Measurements from ENCODE around the gene FGF14. TPM values are rescaled to one million over a fixed set of nuclear protein-coding genes. Genes with fewer than 3 reads are reported as not detected.

Gene FGF14
- polyA plus RNA-seq, 1 of the 3 experiments (the other 2 are of a cell fraction) = 0.20 TPM

DNA sequence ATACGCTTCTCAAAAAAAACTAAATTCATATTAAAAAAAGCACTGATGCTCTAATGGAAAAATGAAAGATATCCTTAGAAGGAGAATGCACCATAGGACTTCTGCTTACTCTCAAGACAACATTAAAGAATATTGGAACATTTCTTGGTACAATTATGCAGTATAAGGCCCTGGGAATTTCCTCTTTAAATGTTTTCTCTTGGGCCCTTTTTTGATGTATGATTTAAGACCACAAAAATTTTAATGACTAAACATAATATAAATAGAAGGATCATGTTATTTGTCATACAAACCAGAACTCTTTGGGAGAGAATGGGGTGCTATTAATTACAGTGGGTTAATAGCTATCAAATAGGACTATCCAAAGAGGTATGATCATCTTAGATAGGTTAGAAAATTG is 403.7 kb downstream of the FGF14 start:
- no peak overlapping the region for H2AFZ ChIP-seq (ENCODE audit: low read depth)
- no peak for TF ChIP-seq RXRA (IDR thresholded peaks at IDR 0.05; ENCODE audit: borderline replicate concordance, low read depth)
- no peak for TF ChIP-seq ELF1 (IDR thresholded peaks at IDR 0.05)
- TF ChIP-seq GABPA (IDR thresholded peaks at IDR 0.05; ENCODE audit: low read depth) = no peak
- TF ChIP-seq, protein P1, sequence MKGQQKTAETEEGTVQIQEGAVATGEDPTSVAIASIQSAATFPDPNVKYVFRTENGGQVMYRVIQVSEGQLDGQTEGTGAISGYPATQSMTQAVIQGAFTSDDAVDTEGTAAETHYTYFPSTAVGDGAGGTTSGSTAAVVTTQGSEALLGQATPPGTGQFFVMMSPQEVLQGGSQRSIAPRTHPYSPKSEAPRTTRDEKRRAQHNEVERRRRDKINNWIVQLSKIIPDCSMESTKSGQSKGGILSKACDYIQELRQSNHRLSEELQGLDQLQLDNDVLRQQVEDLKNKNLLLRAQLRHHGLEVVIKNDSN (IDR thresholded peaks at IDR 0.05; ENCODE audit: borderline replicate concordance, low read depth) = no peak
- TF ChIP-seq MEF2A (IDR thresholded peaks at IDR 0.05; ENCODE audit: borderline replicate concordance, low read depth) = no peak
- TF ChIP-seq FOSL2 (IDR thresholded peaks at IDR 0.05; ENCODE audit: borderline replicate concordance, low read depth) = no peak
- TF ChIP-seq RCOR1 (IDR thresholded peaks at IDR 0.05; ENCODE audit: low read length) = no peak
- TF ChIP-seq MXI1 (IDR thresholded peaks at IDR 0.05; ENCODE audit: low read depth, low read length) = no peak
- no peak for TF ChIP-seq RFX5 (IDR thresholded peaks at IDR 0.05; ENCODE audit: low read length)
- TF ChIP-seq NRF1 (IDR thresholded peaks at IDR 0.05; ENCODE audit: low read depth, low read length) = no peak
- TF ChIP-seq TAF1 (IDR thresholded peaks at IDR 0.05; ENCODE audit: borderline replicate concordance, low read depth, low read length) = no peak
- TF ChIP-seq, protein P2, sequence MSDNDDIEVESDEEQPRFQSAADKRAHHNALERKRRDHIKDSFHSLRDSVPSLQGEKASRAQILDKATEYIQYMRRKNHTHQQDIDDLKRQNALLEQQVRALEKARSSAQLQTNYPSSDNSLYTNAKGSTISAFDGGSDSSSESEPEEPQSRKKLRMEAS (IDR thresholded peaks at IDR 0.05; ENCODE audit: low read depth) = no peak
- TF ChIP-seq FOXJ3 (CRISPR knock-in tag; IDR thresholded peaks at IDR 0.05) = no peak
- no peak for TF ChIP-seq JUND (IDR thresholded peaks at IDR 0.05)
- no peak for TF ChIP-seq EP300 (IDR thresholded peaks at IDR 0.05; ENCODE audit: borderline replicate concordance in 1 of 2, low read depth in 1 of 2, low read length in 1 of 2)
- no peak for TF ChIP-seq RAD21 (IDR thresholded peaks at IDR 0.05; ENCODE audit: low read length)
- TF ChIP-seq CHD2 (IDR thresholded peaks at IDR 0.05; ENCODE audit: low read length, partially characterized antibody) = no peak
- H3K36me3 ChIP-seq (replicated peaks in 1 of 2; ENCODE audit: control insufficient read depth in 1 of 2, insufficient read depth in 2 of 2, low read length in 1 of 2) = no peaks in the 10 kb centered on the region
- no peak overlapping the region for H3K9ac ChIP-seq
- peaks cover 0 to 17% of the 10 kb centered on the region in 2 experiments; a peak in 2 of 4 replicates for H3K4me1 ChIP-seq (ENCODE audit: control insufficient read depth in 1 of 2, insufficient read depth in 2 of 2, low read depth in 1 of 2, low read length in 1 of 2)
- ChIA-PET CTCF (interaction anchor here (1.0 to 1.3 kb wide), 2 partner anchors 558 to 572 kb away, joined by 3 read pairs; no protein-coding TSS in a partner anchor), POLR2A (no interaction called here)
- no peaks in the 10 kb centered on the region for H3K9me3 ChIP-seq
- H3K4me2 ChIP-seq = no peak overlapping the region
- DNase-seq = no peak
- H3K4me3 ChIP-seq (ENCODE audit: low read depth in 2 of 2, low read length in 1 of 2) = no peak overlapping the region
- H3K79me2 ChIP-seq (ENCODE audit: insufficient read depth) = no peaks in the 10 kb centered on the region
- no peaks in the 10 kb centered on the region for H4K20me1 ChIP-seq (ENCODE audit: insufficient read depth)
- no peak overlapping the region for H3K27ac ChIP-seq (ENCODE audit: low read depth in 2 of 2, low read length in 1 of 2)
- no peaks in the 10 kb centered on the region for H3F3A ChIP-seq (replicated peaks; ENCODE audit: insufficient read depth)
- H3K27me3 ChIP-seq (ENCODE audit: insufficient read depth) = no peaks in the 10 kb centered on the region
- 82% methylated on average over 1 of the region's 1 CpG for WGBS (ENCODE audit: low lambda C conversion rate)
- no peaks in the 10 kb centered on the region for H3K9me2 ChIP-seq

DNA sequence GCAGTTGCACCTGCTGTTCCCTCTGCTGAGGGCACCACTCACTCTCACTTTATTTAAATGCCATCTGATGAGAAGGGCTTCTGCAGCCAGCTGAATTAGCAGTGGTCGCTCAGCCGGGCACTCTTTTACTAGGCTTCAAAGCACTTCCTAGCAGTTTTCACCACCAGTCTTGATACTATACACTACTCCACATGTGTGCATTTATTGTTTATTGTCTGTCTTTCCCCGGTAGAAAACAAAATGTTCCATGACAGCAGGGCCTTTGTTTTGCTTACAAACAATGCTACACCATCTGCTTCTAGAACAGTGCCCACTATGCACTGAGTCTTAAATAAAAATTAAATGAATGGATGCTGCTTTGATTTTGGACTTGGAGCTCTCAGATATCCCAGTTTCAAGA is 404.9 kb downstream of the FGF14 start:
- Histone ChIP-seq H3F3A (replicated peaks; ENCODE audit: insufficient read depth) (no peaks in the 10 kb centered on the region), H3K9me3 (no peaks in the 10 kb centered on the region), H3K9me2 (0 out of 2 replicates have a peak, but pooled peaks cover 3% of the 10 kb centered on the region), H3K4me2 (no peak overlapping the region), H3K4me1 (ENCODE audit: control insufficient read depth in 1 of 2, insufficient read depth in 2 of 2, low read depth in 1 of 2, low read length in 1 of 2) (peaks cover 0 to 12% of the 10 kb centered on the region in 2 experiments; a peak in 2 of 4 replicates), H3K9ac (no peak overlapping the region), H3K79me2 (ENCODE audit: insufficient read depth) (no peaks in the 10 kb centered on the region), H3K36me3 (replicated peaks in 1 of 2; ENCODE audit: control insufficient read depth in 1 of 2, insufficient read depth in 2 of 2, low read length in 1 of 2) (peaks cover 0 to 2% of the 10 kb centered on the region in 2 experiments), H3K27ac (ENCODE audit: low read depth in 2 of 2, low read length in 1 of 2) (no peak overlapping the region), H4K20me1 (ENCODE audit: insufficient read depth) (no peaks in the 10 kb centered on the region), H3K27me3 (ENCODE audit: insufficient read depth) (no peaks in the 10 kb centered on the region), H3K4me3 (ENCODE audit: low read depth in 2 of 2, low read length in 1 of 2) (no peak overlapping the region), H2AFZ (ENCODE audit: low read depth) (no peak overlapping the region)
- POLR2A ChIA-PET = no interaction called here
- CTCF ChIA-PET = interaction anchor here (0.7 kb wide), 2 partner anchors 22 to 560 kb away, joined by 3 read pairs; no protein-coding TSS in a partner anchor
- TF ChIP-seq TCF12 (IDR thresholded peaks at IDR 0.05) (no peak), POLR2AphosphoS5 (IDR thresholded peaks at IDR 0.05; ENCODE audit: low read depth, low read length) (no peak), SIN3A (IDR thresholded peaks at IDR 0.05; ENCODE audit: borderline replicate concordance, low read depth, low read length) (no peak), FOSL2 (IDR thresholded peaks at IDR 0.05; ENCODE audit: borderline replicate concordance, low read depth) (no peak), FOXJ3 (CRISPR knock-in tag; IDR thresholded peaks at IDR 0.05) (no peak), MEF2A (IDR thresholded peaks at IDR 0.05; ENCODE audit: borderline replicate concordance, low read depth) (no peak), NRF1 (IDR thresholded peaks at IDR 0.05; ENCODE audit: low read depth, low read length) (no peak)
- TF ChIP-seq, protein P3, sequence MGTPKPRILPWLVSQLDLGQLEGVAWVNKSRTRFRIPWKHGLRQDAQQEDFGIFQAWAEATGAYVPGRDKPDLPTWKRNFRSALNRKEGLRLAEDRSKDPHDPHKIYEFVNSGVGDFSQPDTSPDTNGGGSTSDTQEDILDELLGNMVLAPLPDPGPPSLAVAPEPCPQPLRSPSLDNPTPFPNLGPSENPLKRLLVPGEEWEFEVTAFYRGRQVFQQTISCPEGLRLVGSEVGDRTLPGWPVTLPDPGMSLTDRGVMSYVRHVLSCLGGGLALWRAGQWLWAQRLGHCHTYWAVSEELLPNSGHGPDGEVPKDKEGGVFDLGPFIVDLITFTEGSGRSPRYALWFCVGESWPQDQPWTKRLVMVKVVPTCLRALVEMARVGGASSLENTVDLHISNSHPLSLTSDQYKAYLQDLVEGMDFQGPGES (IDR thresholded peaks at IDR 0.05; ENCODE audit: low read depth, low read length) = no peak
- TF ChIP-seq, protein P4, sequence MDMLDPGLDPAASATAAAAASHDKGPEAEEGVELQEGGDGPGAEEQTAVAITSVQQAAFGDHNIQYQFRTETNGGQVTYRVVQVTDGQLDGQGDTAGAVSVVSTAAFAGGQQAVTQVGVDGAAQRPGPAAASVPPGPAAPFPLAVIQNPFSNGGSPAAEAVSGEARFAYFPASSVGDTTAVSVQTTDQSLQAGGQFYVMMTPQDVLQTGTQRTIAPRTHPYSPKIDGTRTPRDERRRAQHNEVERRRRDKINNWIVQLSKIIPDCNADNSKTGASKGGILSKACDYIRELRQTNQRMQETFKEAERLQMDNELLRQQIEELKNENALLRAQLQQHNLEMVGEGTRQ (IDR thresholded peaks at IDR 0.05; ENCODE audit: borderline replicate concordance, low read depth, low read length) = no peak
- DNase-seq = no peak
- WGBS (ENCODE audit: low lambda C conversion rate) = 84% methylated on average over 3 of the region's 3 CpGs

All from SK-N-SH (cell line).